SK-N-SH treated with all-trans-retinoic acid at 6 μM for 48 hours (cell line): ENCODE data around the gene MALL.

Experiments used
- ATAC-seq: fragments of 200-7000 bp; cut with Tn5 transposase; 3 replicates; pipeline ENCODE4 v1.9.1; 2020; ENCODE audit warnings: mild to moderate bottlenecking, moderate library complexity
- ARNTL ChIP-seq: fragments of 450-650 bp; formaldehyde crosslinking; IDR thresholded peaks from 2 replicates; pipeline ENCODE4 v1.5.0; 2020; ENCODE audit warnings: low read depth, mild to moderate bottlenecking, moderate library complexity, borderline replicate concordance
- BACH2 ChIP-seq: fragments of 250-450 bp; sonication (Bioruptor Pico); IDR thresholded peaks from 2 replicates; pipeline ENCODE4 v1.9.0; 2021; ENCODE audit warnings: mild to moderate bottlenecking, borderline replicate concordance
- CSDC2 ChIP-seq: fragments of 250-450 bp; sonication (Bioruptor Pico); IDR thresholded peaks from 2 replicates; pipeline ENCODE4 v1.5.0; 2020; ENCODE audit warnings: mild to moderate bottlenecking, moderate library complexity
- GLIS3 ChIP-seq: fragments of 250-450 bp; sonication (Bioruptor Pico); IDR thresholded peaks from 2 replicates; pipeline ENCODE4 v1.5.0; 2020; ENCODE audit warnings: mild to moderate bottlenecking, moderate library complexity
- ISL1 ChIP-seq: fragments of 250-450 bp; sonication (Bioruptor Pico); IDR thresholded peaks from 2 replicates; pipeline ENCODE4 v2.1.2; 2022; ENCODE audit warnings: mild to moderate bottlenecking, moderate library complexity
- OSR1 ChIP-seq: fragments of 250-450 bp; sonication (Bioruptor Pico); IDR thresholded peaks from 2 replicates; pipeline ENCODE4 v1.8.0; 2022; ENCODE audit warnings: moderate library complexity, mild to moderate bottlenecking, inconsistent platforms
- RARB ChIP-seq: fragments of 250-450 bp; sonication (Bioruptor Pico); IDR thresholded peaks from 2 replicates; pipeline ENCODE4 v1.8.0; 2021; ENCODE audit warnings: mild to moderate bottlenecking, moderate library complexity
- SNAI2 ChIP-seq: fragments of 250-450 bp; sonication (Bioruptor Pico); IDR thresholded peaks from 2 replicates; pipeline ENCODE4 v1.5.0; 2020; ENCODE audit warnings: mild to moderate bottlenecking, moderate library complexity
- TCF4 ChIP-seq: fragments of 250-450 bp; sonication (Bioruptor Pico); IDR thresholded peaks from 2 replicates; pipeline ENCODE4 v1.8.0; 2021; ENCODE audit warnings: mild to moderate bottlenecking, moderate library complexity, borderline replicate concordance
- TOX ChIP-seq: fragments of 250-450 bp; sonication (Bioruptor Pico); IDR thresholded peaks from 2 replicates; pipeline ENCODE4 v1.8.0; 2021; ENCODE audit warnings: mild to moderate bottlenecking, moderate library complexity, borderline replicate concordance
- ZC3H10 ChIP-seq: fragments of 250-450 bp; sonication (Bioruptor Pico); IDR thresholded peaks from 2 replicates; pipeline ENCODE4 v1.5.1; 2021; ENCODE audit warnings: mild to moderate bottlenecking, moderate library complexity
- ZFP3 ChIP-seq: fragments of 250-450 bp; sonication (Bioruptor Pico); IDR thresholded peaks from 2 replicates; pipeline ENCODE4 v1.5.0; 2020; ENCODE audit warnings: mild to moderate bottlenecking, moderate library complexity
- ZNF565 ChIP-seq: fragments of 450-650 bp; formaldehyde crosslinking; conservative IDR thresholded peaks from 2 replicates; pipeline ENCODE4 v1.5.0; 2020; ENCODE audit warnings: low read depth, mild to moderate bottlenecking, moderate library complexity
- ZNF70 ChIP-seq: fragments of 450-650 bp; formaldehyde crosslinking; IDR thresholded peaks from 2 replicates; pipeline ENCODE4 v1.5.0; 2020; ENCODE audit warnings: mild to moderate bottlenecking, moderate library complexity
- ZNF8 ChIP-seq: fragments of 450-650 bp; formaldehyde crosslinking; IDR thresholded peaks from 2 replicates; pipeline ENCODE4 v1.5.0; 2020; ENCODE audit warnings: mild to moderate bottlenecking, moderate library complexity
- TF ChIP-seq, protein P1 (sequence below): fragments of 250-450 bp; sonication (Bioruptor Pico); IDR thresholded peaks from 2 replicates; pipeline ENCODE4 v1.8.0; 2021; ENCODE audit warnings: low read depth, mild to moderate bottlenecking, moderate library complexity, borderline replicate concordance
- TF ChIP-seq, protein P2 (sequence below): fragments of 250-450 bp; sonication (Bioruptor Pico); IDR thresholded peaks from 2 replicates; pipeline ENCODE4 v1.5.1; 2021; ENCODE audit warnings: mild to moderate bottlenecking, moderate library complexity
- TF ChIP-seq, protein P3 (sequence below): fragments of 250-450 bp; sonication (Bioruptor Pico); IDR thresholded peaks from 2 replicates; pipeline ENCODE4 v1.5.1; 2020; ENCODE audit warnings: low read depth, mild to moderate bottlenecking, moderate library complexity

The MALL gene

DNA sequence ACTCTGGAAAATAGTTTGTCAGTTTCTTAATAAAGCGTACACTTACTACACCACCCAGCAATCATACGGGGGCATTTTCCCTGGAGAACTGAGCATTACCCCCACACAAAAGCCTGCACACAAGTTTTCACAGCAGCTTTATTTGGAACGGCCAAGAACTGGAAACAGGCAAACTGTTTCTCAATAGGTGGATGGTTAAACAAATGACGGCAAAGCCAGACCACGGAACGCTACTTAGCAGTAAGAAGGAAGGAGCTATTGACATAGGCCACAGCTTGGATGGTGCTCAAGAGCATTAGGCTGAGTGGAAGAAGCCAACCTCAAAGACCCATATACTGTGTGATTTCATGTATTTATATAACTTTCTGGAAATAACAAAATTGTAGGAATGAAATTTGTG is 9.0 kb downstream of the MALL start (continued):
- TF ChIP-seq, protein P1, sequence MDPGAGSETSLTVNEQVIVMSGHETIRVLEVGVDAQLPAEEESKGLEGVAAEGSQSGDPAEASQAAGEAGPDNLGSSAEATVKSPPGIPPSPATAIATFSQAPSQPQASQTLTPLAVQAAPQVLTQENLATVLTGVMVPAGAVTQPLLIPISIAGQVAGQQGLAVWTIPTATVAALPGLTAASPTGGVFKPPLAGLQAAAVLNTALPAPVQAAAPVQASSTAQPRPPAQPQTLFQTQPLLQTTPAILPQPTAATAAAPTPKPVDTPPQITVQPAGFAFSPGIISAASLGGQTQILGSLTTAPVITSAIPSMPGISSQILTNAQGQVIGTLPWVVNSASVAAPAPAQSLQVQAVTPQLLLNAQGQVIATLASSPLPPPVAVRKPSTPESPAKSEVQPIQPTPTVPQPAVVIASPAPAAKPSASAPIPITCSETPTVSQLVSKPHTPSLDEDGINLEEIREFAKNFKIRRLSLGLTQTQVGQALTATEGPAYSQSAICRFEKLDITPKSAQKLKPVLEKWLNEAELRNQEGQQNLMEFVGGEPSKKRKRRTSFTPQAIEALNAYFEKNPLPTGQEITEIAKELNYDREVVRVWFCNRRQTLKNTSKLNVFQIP (CRISPR knock-in tag), result no peak
- TF ChIP-seq BACH2 (CRISPR knock-in tag) (no peak), TOX (CRISPR knock-in tag) (no peak)
- TF ChIP-seq, protein P2, sequence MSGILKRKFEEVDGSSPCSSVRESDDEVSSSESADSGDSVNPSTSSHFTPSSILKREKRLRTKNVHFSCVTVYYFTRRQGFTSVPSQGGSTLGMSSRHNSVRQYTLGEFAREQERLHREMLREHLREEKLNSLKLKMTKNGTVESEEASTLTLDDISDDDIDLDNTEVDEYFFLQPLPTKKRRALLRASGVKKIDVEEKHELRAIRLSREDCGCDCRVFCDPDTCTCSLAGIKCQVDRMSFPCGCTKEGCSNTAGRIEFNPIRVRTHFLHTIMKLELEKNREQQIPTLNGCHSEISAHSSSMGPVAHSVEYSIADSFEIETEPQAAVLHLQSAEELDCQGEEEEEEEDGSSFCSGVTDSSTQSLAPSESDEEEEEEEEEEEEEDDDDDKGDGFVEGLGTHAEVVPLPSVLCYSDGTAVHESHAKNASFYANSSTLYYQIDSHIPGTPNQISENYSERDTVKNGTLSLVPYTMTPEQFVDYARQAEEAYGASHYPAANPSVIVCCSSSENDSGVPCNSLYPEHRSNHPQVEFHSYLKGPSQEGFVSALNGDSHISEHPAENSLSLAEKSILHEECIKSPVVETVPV, result no peak

DNA sequence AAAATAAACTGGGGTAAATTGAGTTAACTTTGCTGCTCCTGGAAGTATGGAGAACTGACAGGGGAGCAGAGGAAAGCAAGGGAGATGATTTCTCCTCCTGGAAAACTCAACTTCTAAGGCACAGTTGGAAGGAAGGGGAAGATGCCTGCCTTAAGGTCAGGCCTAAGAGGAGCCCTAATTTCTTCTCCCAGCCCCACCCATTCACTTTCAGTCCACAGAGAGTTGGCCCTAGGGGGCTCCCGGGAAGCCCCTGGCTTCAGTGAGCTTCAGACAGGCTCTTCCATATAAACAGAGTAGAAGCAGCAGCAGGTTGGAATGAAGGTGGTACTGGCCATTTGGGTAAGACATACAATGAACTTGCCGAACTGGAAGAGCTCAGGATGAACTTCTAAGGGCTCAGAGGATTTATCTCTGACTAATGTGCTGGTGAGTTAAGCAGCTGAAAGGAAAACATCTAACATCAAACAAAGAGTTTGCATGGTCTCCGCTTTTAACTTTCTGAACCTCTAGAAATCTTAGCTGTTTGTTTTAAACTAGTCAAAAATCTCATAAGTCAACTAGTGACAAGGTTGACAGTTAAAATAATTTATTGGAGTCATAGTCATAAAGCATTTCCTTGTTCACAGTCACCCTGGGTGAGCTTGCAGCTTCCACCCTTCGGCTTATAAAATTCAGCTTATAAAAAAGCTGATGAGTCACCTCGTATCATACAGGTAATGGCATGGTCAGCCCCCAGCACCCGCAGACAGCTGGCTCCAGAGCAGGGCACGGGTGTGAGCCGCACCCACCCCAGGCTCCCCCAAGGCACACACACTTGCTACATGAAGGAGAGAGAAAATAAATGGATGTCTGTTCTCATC is 9.8 kb downstream of the MALL start:
- TF ChIP-seq TOX (CRISPR knock-in tag) (peak; percentile 62; the same call in 1 of the 2 replicates), ISL1 (no peak), ZNF8 (CRISPR knock-in tag) (no peak), BACH2 (CRISPR knock-in tag) (no peak)
- peak; percentile 12 for ATAC-seq

DNA sequence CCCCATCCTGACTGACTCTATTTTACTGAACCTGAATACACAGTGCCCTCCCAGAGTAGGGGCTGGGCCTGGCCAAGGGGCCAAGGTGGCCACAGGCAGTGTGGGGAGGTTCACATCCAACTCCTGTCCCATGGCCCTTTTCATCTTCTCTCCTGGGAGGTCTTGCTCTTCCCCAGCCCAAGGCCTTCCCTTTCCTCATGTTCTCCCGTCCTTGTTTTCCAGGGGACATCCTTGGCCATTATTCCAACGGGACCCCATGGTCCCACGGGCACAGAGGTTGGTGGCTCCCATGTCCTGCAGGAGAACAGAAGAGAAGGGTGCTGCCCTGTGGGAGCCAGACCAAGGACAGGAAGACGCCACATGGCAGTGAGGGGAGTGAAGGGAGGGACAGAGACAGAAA is 10.4 kb downstream of the MALL start:
- TF ChIP-seq ZC3H10 (CRISPR knock-in tag), result no peak
- TF ChIP-seq ARNTL, result no peak
- TF ChIP-seq, protein P1 (CRISPR knock-in tag), result no peak
- no peak for TF ChIP-seq ZNF8 (CRISPR knock-in tag)
- TF ChIP-seq ZFP3 (CRISPR knock-in tag), result no peak
- TF ChIP-seq ZNF565 (CRISPR knock-in tag), result no peak
- no peak for TF ChIP-seq GLIS3 (CRISPR knock-in tag)
- TF ChIP-seq ZNF70 (CRISPR knock-in tag), result no peak
- TF ChIP-seq CSDC2 (CRISPR knock-in tag), result no peak
- TF ChIP-seq SNAI2 (CRISPR knock-in tag), result no peak
- no peak for TF ChIP-seq TOX (CRISPR knock-in tag)
- no peak for TF ChIP-seq TCF4 (CRISPR knock-in tag)
- TF ChIP-seq, protein P3, sequence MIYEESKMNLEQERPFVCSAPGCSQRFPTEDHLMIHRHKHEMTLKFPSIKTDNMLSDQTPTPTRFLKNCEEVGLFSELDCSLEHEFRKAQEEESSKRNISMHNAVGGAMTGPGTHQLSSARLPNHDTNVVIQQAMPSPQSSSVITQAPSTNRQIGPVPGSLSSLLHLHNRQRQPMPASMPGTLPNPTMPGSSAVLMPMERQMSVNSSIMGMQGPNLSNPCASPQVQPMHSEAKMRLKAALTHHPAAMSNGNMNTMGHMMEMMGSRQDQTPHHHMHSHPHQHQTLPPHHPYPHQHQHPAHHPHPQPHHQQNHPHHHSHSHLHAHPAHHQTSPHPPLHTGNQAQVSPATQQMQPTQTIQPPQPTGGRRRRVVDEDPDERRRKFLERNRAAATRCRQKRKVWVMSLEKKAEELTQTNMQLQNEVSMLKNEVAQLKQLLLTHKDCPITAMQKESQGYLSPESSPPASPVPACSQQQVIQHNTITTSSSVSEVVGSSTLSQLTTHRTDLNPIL (CRISPR knock-in tag), result no peak
- TF ChIP-seq OSR1 (CRISPR knock-in tag), result no peak
- no peak for ATAC-seq

DNA sequence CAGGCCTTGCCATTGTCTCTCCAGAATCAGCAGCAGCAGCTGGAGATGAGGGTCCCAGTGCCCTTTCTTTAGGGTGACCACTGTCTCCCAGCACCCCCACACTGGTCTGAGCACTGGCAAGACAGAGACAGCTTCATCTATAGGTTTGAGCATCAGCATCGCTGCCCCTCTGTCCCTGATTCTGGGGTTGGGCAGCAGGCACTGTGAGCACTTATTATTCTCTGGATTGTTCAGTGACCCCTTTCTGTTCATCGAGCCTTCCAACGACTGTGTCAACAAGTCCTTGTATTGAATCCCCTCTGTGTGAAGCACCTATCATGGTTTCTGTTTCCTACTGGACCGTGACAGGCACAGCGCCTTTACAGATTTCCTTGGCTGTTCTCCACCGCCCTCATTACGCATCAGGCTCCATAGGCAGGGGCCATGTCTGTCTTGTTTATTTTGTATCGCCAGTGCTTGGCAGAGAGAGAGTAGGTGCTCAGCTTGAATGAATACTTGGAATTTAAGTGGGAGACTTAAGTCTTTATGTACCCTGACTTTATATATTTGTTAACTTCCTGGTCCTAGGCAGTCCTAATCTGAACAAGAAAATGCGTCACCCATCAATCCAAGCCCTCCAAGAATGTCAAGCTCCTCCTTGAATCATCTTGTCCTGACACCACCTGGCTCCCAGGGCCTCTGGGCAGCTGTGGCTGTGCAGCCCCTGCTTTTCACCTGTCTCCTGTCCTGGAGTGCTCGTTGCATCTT is 11.4 kb downstream of the MALL start:
- TF ChIP-seq, protein P3 (CRISPR knock-in tag), result no peak
- TF ChIP-seq ZFP3 (CRISPR knock-in tag) (no peak), ZNF70 (CRISPR knock-in tag) (no peak), RARB (CRISPR knock-in tag) (no peak)
- TF ChIP-seq, all 23 proteins: peak for 0
- ATAC-seq, result no peak
